ACC112 (cell line): ENCODE data around the gene USP22.
A peak's percentile ranks its signal among the peaks of the same experiment; 100 is the strongest.

ENCODE experiments used
- H2AFZ ChIP-seq: fragments of 200-600 bp; sonication (generic); one replicate; pipeline ENCODE4 v1.6.0; 2017; ENCODE audit warnings: antibody characterized with exemption, low read length; ENCODE audit not compliant: unreplicated experiment
- H3K27ac ChIP-seq: fragments of 200-600 bp; sonication (generic); 2 replicates; pipeline ENCODE4 v1.5.1; 2014; ENCODE audit warnings: low read depth, mild to moderate bottlenecking, antibody characterized with exemption, low read length, moderate library complexity
- H3K27me3 ChIP-seq: fragments of 200-600 bp; sonication (generic); 2 replicates; pipeline ENCODE4 v1.6.1; 2014; ENCODE audit warnings: mild to moderate bottlenecking, antibody characterized with exemption, low read length, moderate library complexity, mixed read lengths; ENCODE audit not compliant: insufficient read depth
- H3K36me3 ChIP-seq: fragments of 200-600 bp; sonication (generic); 2 replicates; pipeline ENCODE4 v1.6.1; 2016; ENCODE audit warnings: mild to moderate bottlenecking, antibody characterized with exemption, low read length, moderate library complexity, mixed read lengths; ENCODE audit not compliant: insufficient read depth
- H3K4me1 ChIP-seq: fragments of 200-600 bp; sonication (generic); one replicate; pipeline ENCODE4 v1.6.1; 2016; ENCODE audit warnings: low read length, mixed read lengths; ENCODE audit not compliant: insufficient read depth, unreplicated experiment, control insufficient read depth
- H3K4me3 ChIP-seq: fragments of 200-600 bp; sonication (generic); 2 replicates; pipeline ENCODE4 v1.5.1; 2014; ENCODE audit warnings: mild to moderate bottlenecking, low read depth, low read length
- H3K79me2 ChIP-seq: fragments of 200-600 bp; sonication (generic); one replicate; pipeline ENCODE4 v1.6.0; 2016; ENCODE audit warnings: low read length; ENCODE audit not compliant: control insufficient read depth, unreplicated experiment, insufficient read depth

The USP22 gene

GRCh38 chr17:21046216-21046615 is 3.4 kb upstream of the USP22 start:
- no peak overlapping the region for H3K4me3 ChIP-seq
- no peaks in the 10 kb centered on the region for H3K27me3 ChIP-seq
- H3K36me3 ChIP-seq: no peaks in the 10 kb centered on the region
- peaks cover 14% of the 10 kb centered on the region for H3K79me2 ChIP-seq
- no peak overlapping the region for H3K27ac ChIP-seq
- H2AFZ ChIP-seq: no peak overlapping the region
- peaks cover 8% of the 10 kb centered on the region for H3K4me1 ChIP-seq

GRCh38 chr17:21044971-21045370 is 2.2 kb upstream of the USP22 start:
- peaks cover 25% of the 10 kb centered on the region for H3K79me2 ChIP-seq
- no peak overlapping the region for H3K4me3 ChIP-seq
- no peak overlapping the region for H3K27ac ChIP-seq
- H2AFZ ChIP-seq: no peak overlapping the region
- H3K36me3 ChIP-seq: no peaks in the 10 kb centered on the region
- no peaks in the 10 kb centered on the region for H3K27me3 ChIP-seq
- H3K4me1 ChIP-seq: peaks cover 8% of the 10 kb centered on the region

DNA sequence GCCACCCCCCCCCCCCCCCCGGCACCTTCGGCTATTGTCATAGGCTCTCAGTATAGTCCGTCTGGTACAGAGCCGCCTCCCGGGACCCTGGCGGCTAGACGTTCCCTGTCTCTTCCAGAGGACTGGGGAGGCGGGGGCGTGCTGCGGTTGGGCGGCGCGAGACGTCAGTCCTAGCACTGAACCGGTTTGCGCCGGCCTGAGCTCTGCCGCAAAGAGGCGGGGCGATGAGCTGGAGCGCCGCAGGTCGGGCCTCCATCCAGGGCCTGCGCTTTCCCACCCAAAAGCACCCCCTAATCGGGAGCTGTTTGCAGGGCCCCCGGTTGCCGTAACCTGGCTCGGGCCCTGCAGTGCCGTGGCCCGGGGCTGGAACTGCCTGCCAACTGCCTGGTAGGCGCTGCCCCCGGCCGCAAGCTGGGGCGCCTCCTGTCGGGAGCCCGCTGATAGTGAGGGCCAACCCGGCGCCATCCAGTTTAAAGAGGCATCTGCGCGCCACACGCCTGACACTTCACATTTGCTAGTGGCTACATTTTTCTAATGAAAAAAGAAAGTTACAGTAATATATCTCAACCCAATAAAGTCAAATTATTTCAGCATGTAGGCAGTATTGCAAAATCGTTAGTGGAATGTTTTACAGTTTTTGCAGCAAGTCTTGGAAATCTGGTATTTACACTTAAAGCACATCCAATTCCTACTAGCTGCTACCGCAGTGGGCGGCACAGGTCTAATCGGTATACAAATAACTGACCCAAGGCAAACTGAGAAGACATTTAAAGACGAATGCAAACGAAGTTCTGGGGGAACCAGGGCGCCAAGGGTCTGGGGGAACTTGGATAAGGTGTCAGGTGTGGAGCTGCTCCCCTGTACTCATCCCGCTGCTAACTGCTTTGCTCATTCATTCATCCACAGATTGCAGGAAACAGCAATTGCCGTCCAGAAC is 753 bp upstream of the USP22 start:
- peak overlapping the region; percentile 97 for H2AFZ ChIP-seq
- H3K27ac ChIP-seq: peak overlapping the region; percentile 96
- no peaks in the 10 kb centered on the region for H3K36me3 ChIP-seq
- peaks cover 13% of the 10 kb centered on the region for H3K4me1 ChIP-seq
- no peaks in the 10 kb centered on the region for H3K27me3 ChIP-seq
- H3K79me2 ChIP-seq: peaks cover 39% of the 10 kb centered on the region
- peak overlapping the region; percentile 83 for H3K4me3 ChIP-seq

GRCh38 chr17:21041741-21042457 is 912 bp downstream of the USP22 start:
- Histone ChIP-seq H3K4me1 (peaks cover 23% of the 10 kb centered on the region), H3K27ac (peak overlapping the region; percentile 95), H3K4me3 (peak overlapping the region; percentile 99), H3K36me3 (peaks cover 10% of the 10 kb centered on the region; the same call in 1 of the 2 replicates), H3K27me3 (no peaks in the 10 kb centered on the region), H2AFZ (no peak overlapping the region), H3K79me2 (peaks cover 56% of the 10 kb centered on the region)

DNA sequence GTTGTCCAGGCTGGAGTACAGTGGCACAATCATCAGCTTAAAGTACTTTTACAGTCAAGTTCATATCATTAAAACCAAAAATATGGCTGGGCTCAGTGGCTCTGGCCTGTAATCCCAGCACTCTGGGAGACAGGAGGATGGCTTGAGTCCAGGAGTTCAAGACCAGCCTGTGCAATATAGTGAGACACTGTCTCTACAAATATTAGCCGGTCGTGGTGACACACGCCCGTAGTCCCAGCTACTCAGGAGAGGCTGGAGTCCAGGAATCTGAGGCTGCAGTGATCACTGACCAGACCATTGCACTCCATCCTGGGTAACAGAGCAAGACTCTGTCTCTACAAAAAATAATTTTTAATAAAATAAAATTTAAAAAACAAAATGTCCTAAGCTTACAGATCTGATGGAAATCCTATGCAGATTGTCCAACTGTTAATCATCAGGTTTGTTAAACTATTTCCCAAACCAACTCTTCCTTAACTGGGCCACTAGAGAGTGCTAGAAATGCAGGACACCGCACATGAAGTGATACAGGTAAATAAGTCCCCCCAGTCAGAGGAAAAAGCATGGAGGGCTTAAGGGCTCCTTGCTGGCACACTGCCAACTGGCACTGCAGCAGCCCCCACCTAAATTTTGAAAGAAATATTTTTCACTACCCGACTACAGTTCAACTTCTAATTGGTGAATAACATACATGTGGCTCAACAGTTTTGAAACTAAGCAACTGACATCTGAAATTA is 2.8 kb downstream of the USP22 start:
- Histone ChIP-seq H3K36me3 (peaks cover 10% of the 10 kb centered on the region; the same call in 1 of the 2 replicates), H3K4me1 (peaks cover 41% of the 10 kb centered on the region), H3K27ac (peak overlapping the region; percentile 95; the same call in 1 of the 2 replicates)

GRCh38 chr17:21037117-21037803 is 5.6 kb downstream of the USP22 start:
- no peak overlapping the region for H3K27ac ChIP-seq

More for the DNA sequence above, 2.8 kb downstream of the USP22 start:
- H3K79me2 ChIP-seq: peaks cover 73% of the 10 kb centered on the region
- no peaks in the 10 kb centered on the region for H3K27me3 ChIP-seq
- H2AFZ ChIP-seq: no peak overlapping the region
- H3K4me3 ChIP-seq: peak overlapping the region; percentile 99

DNA sequence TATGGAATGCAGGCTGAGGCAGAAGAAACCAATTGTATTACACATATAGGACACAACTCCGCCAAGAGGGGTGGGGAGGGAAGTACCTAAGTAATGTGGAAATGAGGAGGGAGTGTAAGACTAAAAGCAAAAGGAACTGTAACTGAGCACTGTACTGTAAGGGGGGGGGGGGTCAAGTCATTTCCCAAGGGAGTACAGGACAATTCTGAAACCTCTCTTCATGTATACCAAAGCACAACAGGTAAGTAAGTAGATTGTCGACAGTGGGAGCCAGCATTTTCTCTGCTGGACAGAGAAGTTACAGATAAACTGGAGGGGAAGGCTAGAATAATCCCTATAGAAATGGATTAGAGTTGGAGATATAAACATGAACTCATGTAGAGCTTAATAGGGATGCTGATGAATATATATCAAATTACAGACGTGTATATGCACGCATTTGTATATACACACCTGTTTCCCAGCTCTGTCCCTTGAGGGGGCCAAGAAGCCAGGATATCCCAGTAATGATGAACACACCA is 6.4 kb downstream of the USP22 start:
- Histone ChIP-seq H3K4me3 (0 out of 2 replicates have a peak overlapping the region, but pooled peaks have one; percentile 33), H3K36me3 (peaks cover 10% of the 10 kb centered on the region; the same call in 1 of the 2 replicates), H3K79me2 (peaks cover 97% of the 10 kb centered on the region), H3K27me3 (no peaks in the 10 kb centered on the region), H3K27ac (no peak overlapping the region; the same call in 1 of the 2 replicates), H3K4me1 (peaks cover 64% of the 10 kb centered on the region), H2AFZ (no peak overlapping the region)

More at GRCh38 chr17:21037117-21037803, 5.6 kb downstream of the USP22 start:
- Histone ChIP-seq H3K4me3 (0 out of 2 replicates have a peak overlapping the region, but pooled peaks have one; percentile 33), H2AFZ (no peak overlapping the region), H3K36me3 (peaks cover 10% of the 10 kb centered on the region; the same call in 1 of the 2 replicates), H3K4me1 (peaks cover 57% of the 10 kb centered on the region), H3K79me2 (peaks cover 96% of the 10 kb centered on the region), H3K27me3 (no peaks in the 10 kb centered on the region)

DNA sequence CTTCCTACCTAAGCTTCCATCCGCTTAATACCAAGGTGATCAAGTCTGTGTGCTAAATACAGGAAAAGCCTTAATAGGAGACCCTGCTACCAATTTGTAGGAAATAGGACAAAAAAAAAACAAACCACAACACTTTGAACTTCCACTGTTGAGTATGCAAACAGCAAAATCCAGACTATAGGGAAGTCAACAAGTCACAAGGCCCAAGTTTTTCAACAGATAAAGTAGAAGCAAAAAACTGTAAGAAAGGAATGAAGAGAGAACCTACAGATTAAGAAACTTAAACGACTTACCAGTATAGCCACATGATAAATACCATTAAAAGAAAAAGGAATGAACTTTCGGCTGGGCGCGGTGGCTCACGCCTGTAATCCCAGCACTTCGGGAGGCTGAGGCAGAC is 7.4 kb downstream of the USP22 start:
- H2AFZ ChIP-seq: no peak overlapping the region
- H3K36me3 ChIP-seq: peaks cover 10% of the 10 kb centered on the region; the same call in 1 of the 2 replicates
- H3K4me3 ChIP-seq: peak overlapping the region; percentile 58
- H3K27me3 ChIP-seq: no peaks in the 10 kb centered on the region
- peak overlapping the region; percentile 61 for H3K27ac ChIP-seq
- H3K79me2 ChIP-seq: peaks cover 98% of the 10 kb centered on the region
- peaks cover 68% of the 10 kb centered on the region for H3K4me1 ChIP-seq

DNA sequence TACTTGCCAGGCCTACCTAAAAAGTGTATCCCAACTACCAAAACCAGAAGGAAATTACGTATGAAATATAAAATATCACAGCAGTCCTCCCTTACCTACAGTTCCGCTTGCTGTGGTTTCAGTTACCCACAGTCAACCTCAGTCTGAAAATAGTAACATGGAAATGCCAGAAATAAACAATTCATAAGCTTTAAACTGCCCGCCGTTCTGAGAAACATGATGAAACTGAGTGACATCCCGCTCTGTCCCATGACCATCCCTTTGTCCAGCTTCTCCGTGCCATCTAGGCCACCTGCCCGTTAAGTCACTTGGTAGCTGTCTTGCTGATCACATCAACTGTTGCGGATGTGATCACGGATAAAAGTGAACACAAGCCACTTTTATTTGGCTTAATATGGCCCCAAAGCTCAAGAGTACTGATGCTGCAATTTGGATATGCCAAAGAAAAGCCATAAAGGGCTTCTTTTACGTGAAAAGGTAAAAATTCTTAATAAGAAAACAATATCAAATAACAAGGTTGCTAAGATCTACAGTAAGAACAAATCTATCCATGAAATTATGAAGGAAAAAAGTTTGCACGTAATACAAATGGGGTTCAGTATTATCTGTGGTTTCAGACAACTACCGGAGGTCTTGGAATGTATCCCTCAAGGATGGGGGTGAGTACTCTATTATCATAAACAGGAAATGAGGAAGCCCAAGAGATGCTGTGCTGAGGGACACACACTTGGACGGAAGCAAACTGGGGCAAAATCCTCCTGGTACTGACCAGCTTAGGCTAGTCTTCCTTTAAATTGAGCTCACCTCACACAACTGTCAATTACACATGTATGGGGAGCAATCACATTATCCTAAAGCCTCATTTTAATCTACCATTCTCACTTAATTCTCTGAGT is 8.2 kb downstream of the USP22 start:
- Histone ChIP-seq H2AFZ (no peak overlapping the region), H3K4me3 (peak overlapping the region; percentile 58), H3K36me3 (peaks cover 10% of the 10 kb centered on the region; the same call in 1 of the 2 replicates), H3K79me2 (peaks cover 98% of the 10 kb centered on the region), H3K4me1 (peaks cover 73% of the 10 kb centered on the region), H3K27me3 (no peaks in the 10 kb centered on the region), H3K27ac (peak overlapping the region; percentile 61)
